ENCODE results near the gene RPP25.
A peak's percentile ranks its signal among the peaks of the same experiment; 100 is the strongest.

Gene RPP25

GRCh38 chr15:74956648-74957475 lies at the start of gene RPP25 (continued):
- peak; percentile 48; the same call in 1 of the 2 replicates for TF ChIP-seq ZNF501 (tag by site-specific recombination; IDR thresholded peaks at IDR 0.05)
- no peak for TF ChIP-seq ZNF174 (tag by site-specific recombination; IDR thresholded peaks at IDR 0.05)
- TF ChIP-seq ZNF600 (tag by site-specific recombination; IDR thresholded peaks at IDR 0.05): 0 out of 2 replicates have a peak, but pooled peaks have one; percentile 26
- TF ChIP-seq GLIS2 (tag by site-specific recombination; IDR thresholded peaks at IDR 0.05): peak; percentile 73; the same call in 1 of the 2 replicates
- no peak for TF ChIP-seq ZNF280D (tag by site-specific recombination; IDR thresholded peaks at IDR 0.05)
- TF ChIP-seq ZNF544 (tag by site-specific recombination; IDR thresholded peaks at IDR 0.05): no peak
- peak; percentile 89 for TF ChIP-seq SP3 (tag by site-specific recombination; IDR thresholded peaks at IDR 0.05)
- TF ChIP-seq INSM2 (tag by site-specific recombination; IDR thresholded peaks at IDR 0.05): 0 out of 2 replicates have a peak, but pooled peaks have one; percentile 17
- peak; percentile 85 for TF ChIP-seq ZNF692 (tag by site-specific recombination; IDR thresholded peaks at IDR 0.05)
- no peak for TF ChIP-seq MYNN (tag by site-specific recombination; IDR thresholded peaks at IDR 0.05; ENCODE audit: borderline replicate concordance)
- TF ChIP-seq ZNF549 (tag by site-specific recombination; IDR thresholded peaks at IDR 0.05): no peak
- no peak for TF ChIP-seq PRDM6 (tag by site-specific recombination; IDR thresholded peaks at IDR 0.05)
- TF ChIP-seq ZSCAN16 (tag by site-specific recombination; IDR thresholded peaks at IDR 0.05): no peak
- TF ChIP-seq ZBTB49 (tag by site-specific recombination; IDR thresholded peaks at IDR 0.05; ENCODE audit: low read depth): no peak
- TF ChIP-seq ZNF707 (tag by site-specific recombination; IDR thresholded peaks at IDR 0.05): no peak
- peak; percentile 12; the same call in 1 of the 2 replicates for TF ChIP-seq KLF10 (tag by site-specific recombination; IDR thresholded peaks at IDR 0.05)
- TF ChIP-seq ELK4 (IDR thresholded peaks at IDR 0.05; ENCODE audit: borderline replicate concordance, low read depth, low read length): no peak
- TF ChIP-seq ZFP69B (tag by site-specific recombination; IDR thresholded peaks at IDR 0.05): peak; percentile 77
- TF ChIP-seq ZNF335 (tag by site-specific recombination; conservative IDR thresholded peaks at IDR 0.05): peak; percentile 94
- no peak for TF ChIP-seq ZFP3 (tag by site-specific recombination; IDR thresholded peaks at IDR 0.05; ENCODE audit: low read depth)
- no peak for TF ChIP-seq ZNF548 (tag by site-specific recombination; IDR thresholded peaks at IDR 0.05)
- TF ChIP-seq ZNF341 (tag by site-specific recombination; IDR thresholded peaks at IDR 0.05; ENCODE audit: low read depth): peak; percentile 81
- peak; percentile 47 for TF ChIP-seq ZIC2 (tag by site-specific recombination; IDR thresholded peaks at IDR 0.05)
- peak; percentile 47; the same call in 1 of the 2 replicates for TF ChIP-seq ZNF629 (tag by site-specific recombination; IDR thresholded peaks at IDR 0.05)

Data from HEK293 (cell line).